Uterus (tissue), 4 donors: ENCODE results near the gene TIMM10. TPM values are rescaled to one million over a fixed set of nuclear protein-coding genes. Genes with fewer than 3 reads are reported as not detected.

ENCODE experiments used
- DNase-seq, 2 donors: peaks; one replicate each; pipeline ENCODE4 v3.0.0-alpha.2; 2019 to 2020
- H3K27ac ChIP-seq, 2 donors: fragments of 200-600 bp; sonication (generic); 1 replicate in 1 of 2; 2 replicates in 1 of 2; pipeline ENCODE4 v1.5.1; 2016 to 2018
- H3K27me3 ChIP-seq, 2 donors: fragments of 200-600 bp; sonication (generic); one replicate each; pipeline ENCODE4 v1.5.1; 2018 to 2019; ENCODE audit warnings: control low read depth in 1 of 2
- H3K36me3 ChIP-seq, 2 donors: fragments of 200-600 bp; sonication (generic); one replicate each; pipeline ENCODE4 v1.5.1; 2019; ENCODE audit warnings: control low read depth in 1 of 2
- H3K4me1 ChIP-seq, 2 donors: fragments of 200-600 bp; sonication (generic); one replicate each; pipeline ENCODE4 v1.5.1; 2018 to 2019; ENCODE audit warnings: control low read depth in 1 of 2
- H3K4me3 ChIP-seq, 2 donors: fragments of 200-600 bp; sonication (generic); 1 replicate in 1 of 2; 2 replicates in 1 of 2; pipeline ENCODE4 v1.5.1; 2018 to 2019; ENCODE audit warnings: mild to moderate bottlenecking in 1 of 2
- H3K9me3 ChIP-seq, 2 donors: fragments of 200-600 bp; sonication (generic); one replicate each; pipeline ENCODE4 v1.5.1; 2019; ENCODE audit warnings: control low read depth in 1 of 2
- POLR2A ChIP-seq, 2 donors: fragments of 450-650 bp; IDR thresholded peaks; one replicate each; pipeline ENCODE4 v1.6.1; 2016; ENCODE audit warnings: antibody characterized with exemption in 2 of 2, mild to moderate bottlenecking in 1 of 2, moderate library complexity in 1 of 2
- intact Hi-C: fragments of 100-400 bp; cut with DNase I; formaldehyde crosslinking; loops from one replicate; pipeline ENCODE4 v1.15.1; 2023; ENCODE audit warnings: low total_unique reads
- total RNA-seq, 4 donors: library from RNA; depleted of rRNA in 3 of 4; stranded (reverse); fragments of >200 nt in 3 of 4; gene quantifications; one replicate each; pipeline versions ENCODE4 v1.1.0 to v1.2.4, GENCODE V29; 2014 to 2023
- TF ChIP-seq, protein P1 (sequence below), 4 experiments: fragments of 200-600 bp in 2 of 4; fragments of 450-650 bp in 2 of 4; sonication (generic) in 2 of 4; IDR thresholded peaks; one replicate each; pipeline ENCODE4 v1.5.1; 2016 to 2019; ENCODE audit warnings: antibody characterized with exemption in 4 of 4, mild to moderate bottlenecking in 2 of 4, moderate library complexity in 1 of 4
- donor health status: DM: yes; HTN: yes; CAD: no.

The TIMM10 gene
- total RNA-seq, 4 donors from 2014 or later: 7.7 to 47.4 (median 19.6) TPM

- Histone ChIP-seq H3K36me3 (no peaks in the 10 kb centered on the region), H3K9me3 (no peaks in the 10 kb centered on the region), H3K27ac (peak within 1 kb of the TSS; percentile 86 to 88), H3K4me3 (peak within 1 kb of the TSS; percentile 60 to 62), H3K4me1 (no peaks in the 10 kb centered on the region), H3K27me3 (no peaks in the 10 kb centered on the region)
- intact Hi-C loops: loop anchor here (5.0 kb wide), 2 partner anchors 35 to 70 kb away; no protein-coding TSS in a partner anchor
- peak; percentile 47 to 67 for DNase-seq
- peak in 1 of 2 donors; percentile 25 for TF ChIP-seq POLR2A (IDR thresholded peaks at IDR 0.05)
- TF ChIP-seq, protein P1, sequence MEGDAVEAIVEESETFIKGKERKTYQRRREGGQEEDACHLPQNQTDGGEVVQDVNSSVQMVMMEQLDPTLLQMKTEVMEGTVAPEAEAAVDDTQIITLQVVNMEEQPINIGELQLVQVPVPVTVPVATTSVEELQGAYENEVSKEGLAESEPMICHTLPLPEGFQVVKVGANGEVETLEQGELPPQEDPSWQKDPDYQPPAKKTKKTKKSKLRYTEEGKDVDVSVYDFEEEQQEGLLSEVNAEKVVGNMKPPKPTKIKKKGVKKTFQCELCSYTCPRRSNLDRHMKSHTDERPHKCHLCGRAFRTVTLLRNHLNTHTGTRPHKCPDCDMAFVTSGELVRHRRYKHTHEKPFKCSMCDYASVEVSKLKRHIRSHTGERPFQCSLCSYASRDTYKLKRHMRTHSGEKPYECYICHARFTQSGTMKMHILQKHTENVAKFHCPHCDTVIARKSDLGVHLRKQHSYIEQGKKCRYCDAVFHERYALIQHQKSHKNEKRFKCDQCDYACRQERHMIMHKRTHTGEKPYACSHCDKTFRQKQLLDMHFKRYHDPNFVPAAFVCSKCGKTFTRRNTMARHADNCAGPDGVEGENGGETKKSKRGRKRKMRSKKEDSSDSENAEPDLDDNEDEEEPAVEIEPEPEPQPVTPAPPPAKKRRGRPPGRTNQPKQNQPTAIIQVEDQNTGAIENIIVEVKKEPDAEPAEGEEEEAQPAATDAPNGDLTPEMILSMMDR (IDR thresholded peaks at IDR 0.05): peak in 2 of 4 experiments; percentile 80 to 98
Observed at GRCh38 chr11:57567515-57568329, 37.2 kb upstream of the TIMM10 start, which contains the start of gene UBE2L6. TSS of gene UBE2L6 (minus strand) at chr11:57567672. CDS start at chr11:57567611, 61 bp downstream.

DNA sequence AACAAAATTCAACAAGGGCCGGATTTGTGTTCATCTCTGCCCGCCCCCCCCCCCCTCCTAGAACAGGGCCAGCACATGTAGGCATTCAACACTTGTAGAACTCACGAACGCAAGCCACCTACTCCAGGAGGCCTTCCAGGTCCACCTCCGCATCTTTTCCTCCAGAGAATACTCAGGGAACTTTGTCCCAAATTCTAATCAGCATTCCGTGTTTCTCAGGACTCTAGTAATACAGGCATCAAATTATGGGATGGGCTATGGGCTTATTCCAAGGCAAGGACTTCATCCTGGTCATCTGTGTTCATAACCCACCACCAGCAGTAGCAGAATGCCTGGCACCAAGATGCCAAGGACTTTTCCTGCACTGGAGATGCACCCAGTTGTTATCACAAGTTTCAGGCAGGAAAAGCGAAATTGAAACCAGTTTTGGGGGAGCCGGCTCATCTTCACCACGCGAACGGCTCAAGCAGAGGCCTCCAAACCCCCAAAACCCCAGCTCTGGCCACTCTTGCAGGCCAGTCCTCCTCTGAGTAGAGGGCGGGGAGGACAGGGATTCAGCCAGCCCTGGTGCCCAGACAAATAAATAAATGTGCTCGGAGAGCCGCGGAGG, 36.5 kb upstream of the TIMM10 start:
- DNase-seq: peak in 1 of 2 donors; percentile 39
- intact Hi-C loops: loop anchor here (5.0 kb wide), 2 partner anchors 35 to 70 kb away; no protein-coding TSS in a partner anchor
- Histone ChIP-seq H3K27ac (peak overlapping the region; percentile 86 to 88), H3K27me3 (no peaks in the 10 kb centered on the region), H3K36me3 (no peaks in the 10 kb centered on the region), H3K9me3 (no peaks in the 10 kb centered on the region), H3K4me1 (no peaks in the 10 kb centered on the region), H3K4me3 (peak overlapping the region; percentile 60 to 62)
- no peak for TF ChIP-seq POLR2A (IDR thresholded peaks at IDR 0.05)
- TF ChIP-seq, protein P1 (IDR thresholded peaks at IDR 0.05): no peak

- TF ChIP-seq, protein P1 (IDR thresholded peaks at IDR 0.05): no peak
- peak in 1 of 2 donors; percentile 47 for TF ChIP-seq POLR2A (IDR thresholded peaks at IDR 0.05)
- peak in 1 of 2 donors; percentile 38 for DNase-seq
- Histone ChIP-seq H3K4me3 (peak overlapping the region; percentile 60 to 62), H3K9me3 (no peaks in the 10 kb centered on the region), H3K27ac (peak overlapping the region; percentile 86 to 88), H3K27me3 (no peaks in the 10 kb centered on the region), H3K36me3 (no peaks in the 10 kb centered on the region), H3K4me1 (no peaks in the 10 kb centered on the region)
- intact Hi-C loops: loop anchor here (5.0 kb wide), 2 partner anchors 36 to 71 kb away; no protein-coding TSS in a partner anchor
Observed at GRCh38 chr11:57566005-57566904, 35.7 kb upstream of the TIMM10 start.

DNA sequence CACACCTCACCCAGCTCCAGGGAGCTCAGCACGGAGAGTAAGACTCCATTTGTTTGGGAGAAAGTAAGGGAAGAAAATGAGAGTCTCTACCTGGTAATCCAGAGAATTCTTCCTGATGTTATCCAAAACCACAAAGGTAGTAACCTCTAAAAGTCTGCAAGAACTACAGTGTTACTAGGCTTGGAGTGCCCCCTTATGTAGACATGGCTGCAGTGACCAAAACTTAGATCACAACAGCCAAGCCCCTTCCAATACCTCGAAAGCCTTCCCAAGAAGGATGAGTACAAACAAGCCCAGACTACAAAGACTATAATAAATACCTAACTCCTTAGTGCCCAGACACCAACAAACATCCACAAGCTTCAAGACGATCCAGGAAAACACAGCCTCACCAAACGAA, 32.0 kb upstream of the TIMM10 start:
- Histone ChIP-seq H3K4me1 (no peaks in the 10 kb centered on the region), H3K27me3 (no peaks in the 10 kb centered on the region), H3K9me3 (no peaks in the 10 kb centered on the region), H3K27ac (no peak overlapping the region), H3K4me3 (no peak overlapping the region), H3K36me3 (no peaks in the 10 kb centered on the region)
- TF ChIP-seq, protein P1 (IDR thresholded peaks at IDR 0.05): no peak
- TF ChIP-seq POLR2A (IDR thresholded peaks at IDR 0.05): no peak
- no peak for DNase-seq
- intact Hi-C loops: no loop called here
